ENCODE results near the gene HS2ST1.
"Not testable (repeated sequence)": the region's sequence is repeated elsewhere in the genome, so short reads cannot be mapped to it uniquely, and the experiment has no call there.

Gene HS2ST1

DNA sequence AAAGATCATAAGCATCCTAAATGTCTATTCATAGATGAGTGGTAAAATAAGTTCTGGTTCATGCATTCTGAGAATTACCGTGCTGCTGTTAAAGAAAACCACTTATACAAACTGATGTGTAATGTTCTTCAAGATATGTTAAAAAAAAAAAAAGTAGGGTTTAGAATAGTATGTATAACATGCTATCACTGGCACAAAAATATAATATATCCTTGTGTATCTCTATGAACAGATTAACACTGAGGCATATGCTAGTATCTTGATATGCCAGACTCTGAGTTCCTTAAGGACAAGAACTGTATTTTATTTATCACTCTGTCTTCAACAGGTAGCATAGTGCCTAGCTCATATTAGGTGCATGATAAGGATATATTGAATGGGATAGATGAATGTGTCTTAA is 108.9 kb downstream of the HS2ST1 start:
- no peak for DNase-seq (ENCODE audit: low read depth)

DNA sequence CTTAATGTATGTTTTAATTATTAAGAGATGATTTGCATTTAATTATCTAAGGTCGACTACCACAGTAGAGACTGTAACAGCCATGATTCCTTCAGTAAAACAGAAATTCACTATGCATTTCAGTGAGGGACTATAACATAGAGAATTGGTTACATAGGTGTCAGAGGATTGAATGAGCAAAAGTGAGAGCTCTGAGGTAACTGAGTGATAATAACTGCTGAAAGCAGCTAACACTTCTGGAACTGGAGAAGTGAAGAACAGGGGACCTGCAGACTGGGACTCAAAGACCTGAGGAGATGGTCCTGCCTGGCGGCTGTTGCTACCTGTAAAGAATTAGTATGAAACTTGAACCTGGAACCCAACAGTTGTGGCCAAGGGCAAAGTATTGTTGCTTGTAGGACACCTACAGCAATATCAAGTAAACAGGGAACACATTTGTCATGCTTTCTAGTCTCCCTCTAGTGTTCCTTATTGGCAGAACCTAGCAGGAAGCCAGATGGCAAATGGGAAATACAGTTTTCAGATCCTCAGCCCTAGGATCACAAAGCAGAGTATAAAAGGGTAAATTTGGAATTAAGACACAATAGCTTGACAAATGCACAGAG is 110.6 kb downstream of the HS2ST1 start:
- peak; percentile 58 for DNase-seq (ENCODE audit: low read depth)

DNA sequence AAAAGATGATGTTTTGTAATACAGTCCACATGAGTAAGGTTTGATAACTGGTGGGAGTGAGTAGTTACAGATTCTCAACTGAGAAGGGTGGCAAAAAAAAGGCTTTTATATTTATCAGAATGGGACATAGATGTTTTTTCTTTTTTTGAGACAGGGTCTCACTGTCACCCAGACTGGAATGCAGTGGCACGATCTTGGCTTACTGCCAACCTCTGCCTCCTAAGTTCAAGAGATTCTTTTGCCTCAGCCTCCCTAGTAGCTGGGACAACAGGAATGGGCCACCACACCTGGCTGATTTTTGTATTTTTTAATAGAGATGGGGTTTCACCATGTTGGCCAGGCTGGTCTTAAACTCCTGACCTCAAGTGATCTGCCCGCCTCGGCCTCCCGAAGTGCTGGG is 113.1 kb downstream of the HS2ST1 start:
- not testable (repeated sequence) for DNase-seq (ENCODE audit: low read depth)

DNA sequence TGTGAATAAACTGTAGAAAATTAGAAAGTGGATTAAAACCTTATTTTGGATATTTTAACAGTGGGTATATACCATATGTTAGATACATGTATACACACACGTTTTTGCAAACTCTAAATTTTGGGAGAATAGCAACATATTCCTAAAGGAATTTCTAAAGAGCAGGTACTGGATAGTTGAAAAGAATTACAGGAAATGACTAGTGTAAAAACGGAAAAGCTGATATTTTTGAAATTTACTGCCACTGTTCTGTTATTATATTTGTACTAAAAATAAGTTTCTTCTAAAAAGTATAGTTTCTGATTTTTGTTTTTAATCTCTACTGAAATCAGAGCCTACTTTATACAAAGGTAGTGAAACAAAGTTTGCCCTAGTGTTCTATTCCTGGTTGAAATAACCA is 114.1 kb downstream of the HS2ST1 start:
- DNase-seq (ENCODE audit: low read depth) = no peak

DNA sequence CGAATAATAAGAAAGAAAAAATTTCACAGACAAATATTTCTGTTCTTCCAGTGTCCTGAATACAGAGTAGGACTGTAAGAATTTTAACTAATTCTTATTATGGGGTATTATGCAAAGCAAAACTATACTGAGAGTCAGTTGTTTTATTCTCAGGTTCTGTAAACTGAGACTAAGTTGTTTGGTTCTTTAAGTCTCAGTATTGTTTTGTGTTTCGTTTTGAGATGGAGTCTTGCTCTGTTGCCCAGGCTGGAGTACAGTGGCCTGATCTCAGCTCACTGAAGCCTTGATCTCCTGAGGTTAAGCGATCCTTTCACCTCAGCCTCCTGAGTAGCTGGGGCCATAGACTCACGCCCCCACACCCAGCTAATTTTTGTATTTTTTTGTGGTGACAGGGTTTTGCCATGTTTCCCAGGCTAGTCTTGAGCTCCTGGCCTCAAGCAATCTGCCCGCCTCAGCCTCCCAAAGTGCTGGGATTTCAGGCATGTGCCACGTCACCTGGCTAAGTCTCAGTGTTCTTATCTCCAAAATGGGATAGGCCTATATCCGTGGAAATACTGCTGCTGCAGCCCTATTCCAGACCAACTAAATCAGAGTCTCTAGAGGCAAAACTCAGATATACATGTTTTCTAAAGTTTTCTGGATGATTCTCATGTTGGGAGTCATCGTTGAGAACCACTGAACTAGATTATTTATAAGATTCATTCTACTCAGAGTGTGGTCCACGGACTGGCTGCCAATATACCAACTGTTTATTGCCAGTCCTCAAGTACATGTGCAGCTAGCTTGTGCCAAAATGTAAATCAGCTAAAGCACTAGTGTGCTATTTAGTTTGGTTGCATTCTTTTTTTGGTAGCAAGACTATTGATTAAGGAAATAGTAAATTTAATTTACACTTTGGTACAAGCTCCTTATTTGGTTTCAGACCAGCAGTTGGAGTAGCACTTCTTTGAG is 116.6 kb downstream of the HS2ST1 start:
- no peak for DNase-seq (ENCODE audit: low read depth)

DNA sequence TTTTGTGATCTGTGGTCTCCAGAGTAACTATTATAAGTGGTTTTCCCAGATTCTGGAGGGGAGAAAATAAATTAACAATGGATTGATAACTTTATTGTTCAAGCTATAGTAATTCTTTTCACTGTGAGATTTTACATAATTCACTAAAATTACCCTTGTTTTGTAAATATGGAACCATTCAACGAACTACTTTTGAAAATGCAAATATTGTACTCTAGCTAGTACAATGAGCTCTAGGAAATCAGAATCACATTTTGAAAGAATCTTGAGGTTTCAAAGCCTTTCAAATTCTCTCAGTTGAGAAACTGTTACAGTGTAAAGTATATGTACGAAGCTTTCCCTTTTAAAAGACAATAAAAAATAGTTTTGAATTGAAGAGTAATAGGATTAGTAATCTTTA is 119.9 kb downstream of the HS2ST1 start:
- DNase-seq (ENCODE audit: low read depth) = no peak

DNA sequence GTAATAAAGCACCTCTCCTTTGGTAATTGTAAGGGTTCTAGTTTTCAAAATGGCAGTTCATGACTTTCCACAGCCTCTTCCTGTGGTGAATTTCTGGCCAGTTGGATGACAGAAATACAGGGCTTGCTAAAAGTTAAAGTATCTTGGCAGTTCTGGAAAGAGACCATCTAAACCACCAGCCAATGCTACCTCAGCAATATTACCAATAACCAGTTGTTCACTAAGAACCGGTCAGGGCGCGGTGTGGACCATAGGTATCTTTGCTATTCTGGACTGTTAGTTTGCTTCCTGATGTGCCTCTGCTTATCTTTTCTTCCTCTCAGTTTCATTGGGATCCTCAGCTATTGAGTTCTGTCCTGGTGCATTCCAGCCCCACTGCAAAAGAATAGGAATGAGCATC is 124.7 kb downstream of the HS2ST1 start:
- no peak for DNase-seq (ENCODE audit: low read depth)

DNA sequence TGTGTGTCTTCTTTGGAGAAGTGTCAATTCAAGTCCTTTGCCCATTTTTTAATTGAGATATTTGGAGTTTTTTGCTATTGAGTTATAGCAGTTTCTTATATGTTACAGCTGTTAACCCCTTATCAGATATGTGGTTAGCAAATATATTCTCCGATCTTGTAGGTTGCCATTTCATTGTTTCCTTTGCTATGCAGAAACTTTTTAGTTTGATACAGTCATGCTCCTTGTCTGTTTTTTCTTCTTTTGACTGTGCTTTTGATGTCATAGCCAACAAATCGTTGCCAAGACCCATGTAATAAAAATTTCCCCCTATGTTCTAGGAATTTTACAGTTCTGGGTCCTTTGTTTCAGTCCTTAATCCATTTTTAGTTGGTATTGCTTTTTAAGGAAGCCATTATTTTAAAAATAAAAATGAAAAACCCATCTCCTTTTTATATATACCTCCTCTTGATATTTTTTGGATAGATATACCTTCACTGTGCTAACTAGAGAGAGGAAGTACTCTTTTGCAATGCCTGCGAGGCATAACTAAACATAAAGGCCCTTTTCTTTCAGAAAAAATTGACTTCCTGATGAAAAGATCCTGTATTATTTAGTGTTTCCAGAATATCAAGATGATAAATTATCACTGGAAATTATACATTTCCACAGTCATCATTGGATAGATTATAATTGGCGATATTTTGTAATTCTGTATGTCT is 127.8 kb downstream of the HS2ST1 start:
- no peak for DNase-seq (ENCODE audit: low read depth)

DNA sequence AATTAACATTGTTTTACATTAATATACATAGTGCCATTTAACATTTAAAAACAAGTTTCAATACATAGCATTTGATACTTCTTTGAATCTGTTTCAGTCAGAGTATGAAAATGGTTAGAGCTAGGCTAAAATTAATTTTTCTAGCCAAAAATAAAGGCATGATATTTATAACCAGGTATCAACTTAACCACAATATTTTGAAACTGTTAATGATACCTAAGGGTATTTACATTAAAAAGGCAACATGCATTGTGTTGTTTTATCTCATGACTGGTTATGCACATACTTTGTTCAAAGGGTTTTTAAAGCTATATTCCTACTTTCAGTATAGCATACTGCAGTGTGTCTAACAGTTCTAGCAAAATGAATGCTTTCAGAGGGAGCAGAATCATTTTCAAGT is 130.0 kb downstream of the HS2ST1 start:
- no peak for DNase-seq (ENCODE audit: low read depth)

DNA sequence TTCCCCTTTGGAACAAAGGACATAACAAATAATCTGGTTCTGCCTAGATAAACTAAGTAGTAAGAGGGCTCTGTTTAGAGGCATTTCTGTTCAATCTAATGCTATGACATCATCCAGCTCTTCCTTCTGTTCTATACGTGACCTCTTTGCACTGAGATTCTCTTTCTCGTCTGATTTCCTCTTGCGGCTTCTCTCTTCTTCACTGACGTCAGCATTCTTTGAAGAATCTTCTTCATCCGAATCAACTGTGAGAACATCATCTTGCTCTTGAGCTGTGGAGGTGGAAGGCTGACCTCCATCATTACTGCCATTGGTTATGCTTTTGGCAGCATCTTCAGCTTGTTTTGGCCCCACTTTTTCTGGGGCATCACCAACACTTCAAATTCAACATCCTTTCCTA is 130.4 kb downstream of the HS2ST1 start:
- DNase-seq (ENCODE audit: low read depth) = no peak

GRCh38 chr1:87045761-87046304 is 131.4 kb downstream of the HS2ST1 start:
- peak; percentile 24 for DNase-seq (ENCODE audit: low read depth)

- DNase-seq (ENCODE audit: low read depth) = no peak
These were observed 132.5 kb downstream of the HS2ST1 start for GRCh38 chr1:87046951-87047350.

GRCh38 chr1:87048237-87048636 is 133.8 kb downstream of the HS2ST1 start:
- DNase-seq (ENCODE audit: low read depth) = no peak

- DNase-seq (ENCODE audit: low read depth) = no peak
These were observed 137.5 kb downstream of the HS2ST1 start for GRCh38 chr1:87051965-87052364.

- DNase-seq (ENCODE audit: low read depth) = no peak
These were observed 138.0 kb downstream of the HS2ST1 start for GRCh38 chr1:87052400-87052799.

- no peak for DNase-seq (ENCODE audit: low read depth)
These were observed 138.5 kb downstream of the HS2ST1 start for GRCh38 chr1:87052961-87053360.

- DNase-seq (ENCODE audit: low read depth) = no peak
These were observed 139.0 kb downstream of the HS2ST1 start for GRCh38 chr1:87053446-87053845.

GRCh38 chr1:87056974-87057373 is 142.5 kb downstream of the HS2ST1 start:
- DNase-seq (ENCODE audit: low read depth) = no peak

- peak; percentile 31 for DNase-seq (ENCODE audit: low read depth)
These were observed 143.9 kb downstream of the HS2ST1 start for GRCh38 chr1:87058343-87058649.

DNA sequence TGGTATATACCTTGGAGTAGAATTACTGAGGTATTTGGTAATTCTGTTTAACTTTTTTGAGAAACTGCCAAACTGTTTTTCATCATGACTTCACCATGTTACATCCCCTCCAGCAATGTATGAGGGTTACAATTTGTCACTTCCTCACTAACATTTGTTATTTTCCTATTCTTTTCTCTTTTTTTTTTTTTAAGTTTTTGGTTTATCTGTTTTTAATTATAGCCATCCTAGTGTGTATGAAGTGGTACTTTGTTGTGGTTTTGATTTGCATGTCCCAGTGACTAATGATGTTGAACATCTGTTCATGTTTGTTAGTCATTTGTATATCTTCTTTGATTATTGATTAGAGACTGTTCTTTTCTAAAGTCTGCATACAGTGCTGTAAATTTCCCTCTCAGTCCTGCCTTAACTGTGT is 147.3 kb downstream of the HS2ST1 start:
- peak; percentile 79 for DNase-seq (ENCODE audit: low read depth)

DNA sequence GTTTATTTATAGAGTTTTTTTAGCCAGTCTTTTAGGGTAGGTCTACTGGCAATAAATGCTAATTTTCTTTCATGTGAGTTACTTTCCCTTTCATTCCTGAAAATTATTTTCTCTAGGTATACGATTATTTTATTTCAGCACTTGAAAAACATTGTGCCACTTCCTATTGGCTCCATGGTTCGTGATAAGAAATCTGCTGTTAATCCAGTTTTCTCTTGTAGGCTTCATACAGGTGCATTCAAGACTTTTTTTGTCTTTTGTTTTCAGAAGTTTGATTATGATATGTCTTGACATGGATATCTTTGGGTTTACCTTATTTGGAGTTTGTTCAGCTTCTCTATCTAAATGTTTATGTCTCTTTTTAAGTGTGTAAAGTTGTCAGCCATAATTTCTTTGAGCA is 148.3 kb downstream of the HS2ST1 start:
- DNase-seq (ENCODE audit: low read depth) = no peak

- peak; percentile 7 for DNase-seq (ENCODE audit: low read depth)
These were observed 149.9 kb downstream of the HS2ST1 start for GRCh38 chr1:87064309-87064708.

DNA sequence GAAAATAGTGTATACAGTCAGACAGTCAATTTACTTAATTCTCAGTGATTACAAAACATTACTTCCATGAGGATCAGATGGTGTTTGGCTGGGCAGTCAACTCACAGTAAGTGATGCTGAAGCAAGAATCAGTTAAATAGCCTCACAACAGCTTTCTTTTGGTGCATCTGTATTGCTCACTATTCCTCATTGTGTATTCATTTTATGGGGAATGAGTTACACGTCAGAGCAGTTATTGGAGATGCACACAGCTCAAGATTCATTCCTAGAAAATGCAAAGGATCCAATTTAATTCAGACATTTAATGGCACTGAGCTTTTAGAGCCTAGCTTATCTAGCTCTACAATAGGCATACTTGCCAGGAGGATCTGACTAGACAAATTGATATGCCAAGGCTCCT is 150.6 kb downstream of the HS2ST1 start:
- peak; percentile 22 for DNase-seq (ENCODE audit: low read depth)
